Right renal pelvis (tissue), 4 donors: ENCODE results near the gene TINCR. TPM values are rescaled to one million over a fixed set of nuclear protein-coding genes. Genes with fewer than 3 reads are reported as not detected.
"Not testable (repeated sequence)": the region's sequence is repeated elsewhere in the genome, so short reads cannot be mapped to it uniquely, and the experiment has no call there.

ENCODE experiments used
- DNase-seq, 4 donors: peaks; one replicate each; pipeline ENCODE4 v3.0.0-alpha.2; 2013; ENCODE audit warnings: low read depth in 4 of 4, low spot score in 3 of 4, missing footprints in 1 of 4
- polyA plus RNA-seq, 4 donors: library from polyadenylated mRNA; unstranded; fragments of 120-200 nt; gene quantifications; one replicate each; pipeline ENCODE4 v1.2.1, GENCODE V29; 2013; ENCODE audit not compliant: insufficient read length in 4 of 4

Gene TINCR
- polyA plus RNA-seq, 4 donors, result 0.18 to 1.1 (median 0.55) TPM

DNA sequence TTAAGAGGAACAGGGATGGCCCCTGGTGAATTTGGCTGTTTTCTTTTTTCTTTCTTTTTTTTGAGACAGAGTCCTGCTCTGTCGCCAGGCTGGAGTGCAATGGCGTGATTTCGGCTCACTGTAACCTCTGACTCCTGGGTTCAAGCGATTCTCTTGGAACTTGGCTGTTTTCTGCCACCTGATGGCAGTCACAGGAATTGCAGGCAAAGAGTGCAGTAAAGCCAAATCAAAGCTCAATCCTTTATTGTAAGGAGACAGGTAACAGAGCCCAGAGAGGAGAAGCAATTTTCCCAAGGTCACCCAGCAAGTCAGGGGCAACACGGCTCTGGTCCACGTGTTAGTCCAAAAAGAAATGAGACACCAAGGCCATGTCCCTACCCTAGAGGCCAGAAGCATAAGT is 6.2 kb downstream of the TINCR start:
- no peak for DNase-seq

- DNase-seq, result no peak
Measured at GRCh38 chr19:5560156-5560555, 7.6 kb downstream of the TINCR start.

- DNase-seq, result no peak
Measured at GRCh38 chr19:5559804-5560133, 8.0 kb downstream of the TINCR start.

DNA sequence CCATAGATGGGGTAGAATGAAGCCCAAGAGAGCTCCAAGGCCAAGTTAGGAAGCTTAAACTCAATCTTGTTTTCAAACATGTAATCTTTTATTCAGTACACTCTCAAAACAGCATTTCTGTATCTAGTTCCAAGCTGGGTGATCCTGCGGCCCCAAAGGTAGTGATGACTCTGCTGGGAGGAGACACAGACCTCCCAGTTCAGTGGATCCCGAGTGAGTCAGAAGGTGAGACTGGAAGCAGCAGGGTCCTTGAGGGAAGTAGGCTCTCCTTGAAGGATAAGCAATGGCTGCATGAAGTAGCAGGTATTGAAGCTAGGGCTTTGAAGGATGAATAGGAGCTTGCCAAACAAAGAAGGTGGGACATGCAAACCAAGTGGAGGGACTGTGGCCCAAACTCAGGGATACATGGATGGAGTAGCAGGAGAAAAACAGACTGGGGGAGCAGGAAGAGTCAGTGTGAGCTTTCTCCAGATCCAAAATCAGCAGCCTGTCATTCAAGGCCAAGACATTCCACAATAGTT is 9.6 kb downstream of the TINCR start:
- DNase-seq, result no peak

GRCh38 chr19:5557691-5558090 is 10.1 kb downstream of the TINCR start:
- no peak for DNase-seq

GRCh38 chr19:5554828-5555227 is 12.9 kb downstream of the TINCR start:
- no peak for DNase-seq

- DNase-seq, result no peak
Measured at GRCh38 chr19:5553892-5554291, 13.9 kb downstream of the TINCR start.

GRCh38 chr19:5547881-5548280 is 19.9 kb downstream of the TINCR start:
- no peak for DNase-seq

DNA sequence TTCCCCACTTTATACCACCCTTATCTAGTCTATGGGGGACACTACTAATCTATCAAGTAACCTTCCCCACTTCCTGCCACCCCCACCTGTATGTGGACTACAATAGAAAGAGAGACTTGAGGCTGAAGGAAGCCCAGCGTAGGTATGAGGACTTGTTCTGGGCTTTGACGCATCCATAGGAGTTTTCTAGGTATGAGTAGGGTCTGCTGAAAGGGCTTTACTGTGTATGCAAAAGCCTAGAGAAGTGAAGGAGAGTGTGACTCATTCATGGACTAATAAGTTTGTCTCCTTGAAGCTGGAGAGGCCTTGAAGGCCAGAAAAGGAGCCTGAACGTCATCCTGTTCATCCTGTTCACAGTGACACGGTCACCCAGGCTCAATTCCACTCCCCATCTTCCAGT is 21.8 kb downstream of the TINCR start:
- DNase-seq, result no peak

DNA sequence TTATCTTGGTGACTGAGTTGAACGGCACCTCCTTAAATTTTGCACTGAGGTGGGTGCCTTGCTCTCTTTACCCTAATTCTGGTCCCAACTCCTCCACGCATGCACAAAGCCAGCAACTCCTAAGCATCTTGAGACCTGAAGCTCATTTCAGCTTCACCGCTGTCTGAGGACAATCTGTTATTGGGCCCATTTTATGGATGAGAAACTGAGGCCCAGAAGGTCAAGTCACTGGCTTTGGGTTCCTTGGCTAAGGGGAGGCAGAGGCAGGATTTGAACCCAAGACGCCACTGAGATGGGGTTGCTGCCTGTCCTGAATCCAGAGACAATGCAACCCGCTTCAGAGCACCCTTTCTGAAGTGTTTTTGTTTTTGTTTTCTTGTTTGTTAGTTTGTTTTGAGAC is 22.7 kb downstream of the TINCR start:
- no peak for DNase-seq

- DNase-seq, result no peak
Measured at GRCh38 chr19:5542665-5543064, 25.1 kb downstream of the TINCR start.

DNA sequence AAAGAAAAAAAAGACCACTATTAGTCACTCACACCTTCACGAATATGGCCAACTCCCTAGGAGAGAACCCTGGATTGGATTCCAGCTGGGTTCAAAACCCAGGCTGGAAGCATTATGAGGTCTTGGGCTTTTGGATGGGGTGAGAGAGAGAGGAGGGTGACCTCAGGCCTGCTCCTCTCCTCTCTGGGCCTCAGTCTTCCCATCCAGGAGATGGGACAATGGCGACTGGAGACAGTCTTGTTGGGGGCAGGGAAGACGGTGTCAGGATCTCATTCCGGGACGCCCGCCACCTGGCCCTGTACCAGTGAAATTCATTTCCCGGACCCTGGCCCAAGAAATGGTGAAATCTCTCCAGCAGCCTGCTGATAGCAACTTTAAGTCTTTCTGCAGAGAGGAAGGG is 26.3 kb downstream of the TINCR start:
- DNase-seq, result no peak

DNA sequence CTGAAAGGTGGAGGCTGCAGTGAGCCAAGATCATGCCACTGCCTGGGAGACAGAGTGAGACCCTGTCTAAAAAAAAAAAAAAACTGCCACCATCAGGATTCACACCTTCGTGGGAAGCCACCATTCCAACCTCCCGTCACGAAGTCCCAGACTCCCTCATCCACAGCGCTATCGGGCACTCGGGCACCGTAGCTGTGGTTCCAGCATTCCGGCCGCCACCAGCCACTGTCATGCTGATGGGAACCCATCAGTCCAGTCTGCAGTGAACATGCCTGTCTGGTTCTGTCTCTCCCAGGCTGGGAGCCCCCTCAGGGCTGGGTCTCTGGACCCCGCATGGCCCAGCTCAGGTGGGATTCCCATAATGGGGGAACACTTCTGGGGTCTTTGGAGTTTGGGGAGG is 27.5 kb downstream of the TINCR start:
- no peak for DNase-seq

DNA sequence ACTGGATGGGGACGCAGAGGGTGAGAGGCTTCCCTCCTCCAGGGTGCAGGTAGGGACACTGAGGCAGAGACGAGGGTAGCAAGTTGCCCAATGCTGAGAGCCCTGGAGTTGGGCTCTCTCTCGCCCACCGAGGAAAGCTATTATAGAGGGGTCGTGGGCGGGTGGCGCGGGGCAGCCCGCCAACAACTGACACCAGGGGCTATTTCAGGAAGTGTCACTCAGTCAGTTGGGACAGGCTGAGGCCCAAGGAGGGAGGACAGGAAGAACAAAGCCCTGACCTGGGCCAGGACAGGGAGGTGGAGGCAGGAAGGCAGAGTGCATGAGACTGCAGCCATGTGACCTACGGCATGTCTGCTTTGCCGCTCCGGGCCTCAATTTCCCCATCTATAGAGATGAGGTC is 29.9 kb downstream of the TINCR start:
- no peak for DNase-seq

GRCh38 chr19:5536982-5537579 is 30.7 kb downstream of the TINCR start:
- not testable (repeated sequence) for DNase-seq

GRCh38 chr19:5536337-5536894 is 31.3 kb downstream of the TINCR start:
- DNase-seq, result peak; percentile 41 to 64 (median 58)

DNA sequence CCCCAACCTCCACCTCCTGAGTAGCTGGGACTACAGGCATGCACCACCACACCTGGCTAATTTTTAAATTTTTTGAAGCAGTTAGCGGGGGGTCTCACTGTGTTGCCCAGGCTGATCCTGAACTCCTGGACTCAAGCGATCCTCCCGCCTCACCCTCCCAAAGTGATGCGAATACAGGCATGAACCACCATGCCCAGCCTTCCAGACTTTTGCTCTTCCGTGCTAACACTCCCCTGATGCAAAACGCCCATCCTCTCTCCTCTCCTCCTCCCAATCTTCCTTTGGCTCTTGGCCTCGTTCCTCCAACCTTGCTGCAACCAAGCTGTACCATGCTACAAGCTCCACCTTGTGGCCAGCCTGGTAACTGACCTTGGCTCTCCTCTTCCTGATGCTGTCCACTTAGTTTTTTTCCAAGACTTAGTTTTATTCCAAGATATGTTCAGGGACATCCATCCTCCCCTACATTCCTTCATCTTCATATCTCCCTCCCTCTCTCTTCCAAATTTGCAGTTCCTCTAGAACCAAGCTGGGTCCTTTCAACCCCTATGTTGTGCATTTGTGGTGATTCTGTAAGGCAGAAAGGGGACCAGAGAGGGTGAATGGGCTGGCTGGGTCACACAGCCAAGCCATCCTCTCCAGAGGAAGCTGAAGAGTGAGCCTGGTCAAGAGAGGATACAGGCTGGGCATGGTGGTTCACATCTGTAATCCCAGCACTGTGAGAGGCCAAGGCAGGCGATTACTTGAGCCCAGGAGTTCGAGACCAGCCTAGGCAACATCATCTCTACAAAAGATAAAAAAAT is 32.8 kb downstream of the TINCR start:
- DNase-seq, result no peak

- no peak for DNase-seq
Measured at GRCh38 chr19:5533257-5533656, 34.5 kb downstream of the TINCR start.

GRCh38 chr19:5530701-5531100 is 37.1 kb downstream of the TINCR start:
- no peak for DNase-seq

GRCh38 chr19:5526691-5527090 is 41.1 kb downstream of the TINCR start:
- DNase-seq, result no peak

- no peak for DNase-seq
Measured at GRCh38 chr19:5524081-5524480, 43.7 kb downstream of the TINCR start.

GRCh38 chr19:5522106-5522505 is 45.6 kb downstream of the TINCR start:
- DNase-seq, result no peak
